LNCAP (cell line): ENCODE data around the gene KRTAP10-1.

Source experiments
- CTCF ChIP-seq: fragments of 450-650 bp; IDR thresholded peaks from 2 replicates; pipeline ENCODE4 v1.5.1; 2017; ENCODE audit warnings: mild to moderate bottlenecking

The KRTAP10-1 gene

GRCh38 chr21:44568261-44568660 is 28.3 kb upstream of the KRTAP10-1 start:
- no peak for TF ChIP-seq CTCF

- no peak for TF ChIP-seq CTCF
These were observed 27.6 kb upstream of the KRTAP10-1 start for GRCh38 chr21:44567481-44568171.

- no peak for TF ChIP-seq CTCF
These were observed 26.4 kb upstream of the KRTAP10-1 start for GRCh38 chr21:44566403-44566802.

GRCh38 chr21:44564886-44565598 is 25.0 kb upstream of the KRTAP10-1 start:
- TF ChIP-seq CTCF, result no peak

- TF ChIP-seq CTCF, result no peak
These were observed 24.1 kb upstream of the KRTAP10-1 start for GRCh38 chr21:44564099-44564498.

- TF ChIP-seq CTCF, result no peak
These were observed 18.7 kb upstream of the KRTAP10-1 start, which contains the start of gene KRTAP10-3 for GRCh38 chr21:44558695-44559094. KRTAP10-3 (minus strand) TSS chr21:44558795; CDS start chr21:44558715, 80 bp downstream.

- TF ChIP-seq CTCF, result no peak
These were observed 17.7 kb upstream of the KRTAP10-1 start for GRCh38 chr21:44557491-44558328.
